Kidney (tissue), 14 donors: ENCODE results near the gene CFAP221. TPM values are rescaled to one million over a fixed set of nuclear protein-coding genes. Genes with fewer than 3 reads are reported as not detected.

ENCODE experiments used
- DNase-seq, 5 donors: peaks; one replicate each; pipeline ENCODE4 v3.0.0-alpha.2; 2013 to 2020
- FAIRE-seq: peaks from 2 replicates; lab custom pipeline; 2012; peaks lifted over from hg19 to GRCh38; lab: Jason Lieb, UNC
- H3K27ac ChIP-seq, 2 donors: one replicate each; pipeline ENCODE4 v1.7.0; 2013; ENCODE audit warnings: low read depth in 2 of 2, low read length in 2 of 2, inconsistent platforms in 1 of 2
- H3K27me3 ChIP-seq: one replicate; pipeline ENCODE4 v1.7.1; 2013; ENCODE audit warnings: low read length, inconsistent platforms; ENCODE audit not compliant: control insufficient read depth, insufficient read depth
- H3K36me3 ChIP-seq, 3 donors: one replicate each; pipeline versions ENCODE4 v1.7.0 to v1.7.1; 2013; ENCODE audit warnings: low read length in 3 of 3, control low read depth in 1 of 3, inconsistent platforms in 1 of 3; ENCODE audit not compliant: insufficient read depth in 3 of 3, control insufficient read depth in 2 of 3
- H3K4me1 ChIP-seq, 3 donors: one replicate each; pipeline versions ENCODE4 v1.7.0 to v1.7.1; 2013; ENCODE audit warnings: low read length in 3 of 3, inconsistent platforms in 1 of 3, low read depth in 1 of 3; ENCODE audit not compliant: control insufficient read depth in 2 of 3, insufficient read depth in 2 of 3
- H3K4me3 ChIP-seq, 3 donors: one replicate each; pipeline versions ENCODE4 v1.7.0 to v1.8.1; 2013; ENCODE audit warnings: low read length in 3 of 3, control low read depth in 1 of 3, inconsistent platforms in 1 of 3
- H3K9ac ChIP-seq, 3 donors: one replicate each; pipeline versions ENCODE4 v1.7.0 to v1.7.1; 2013; ENCODE audit warnings: low read length in 3 of 3, control low read depth in 1 of 3, inconsistent platforms in 1 of 3
- H3K9me3 ChIP-seq, 3 donors: one replicate each; pipeline versions ENCODE4 v1.7.0 to v1.7.1; 2013; ENCODE audit warnings: low read length in 3 of 3, control low read depth in 1 of 3, inconsistent platforms in 1 of 3; ENCODE audit not compliant: control insufficient read depth in 2 of 3, insufficient read depth in 1 of 3
- intact Hi-C: fragments of 100-400 bp; cut with DNase I; formaldehyde crosslinking; loops from one replicate; pipeline ENCODE4 v1.11.1; 2022
- polyA plus RNA-seq: library from polyadenylated mRNA; stranded (reverse); fragments of 350-450 nt; fragmentation: Illumina TruSeq; extraction: RNeasy Lipid Tissue Mini Kit (QIAGEN cat#74804); gene quantifications from one replicate; pipeline ENCODE4 v1.2.3, GENCODE V29; 2014; ENCODE audit warnings: low read depth, low replicate concordance; ENCODE audit not compliant: insufficient read depth
- total RNA-seq: library from RNA; stranded (reverse); fragmentation: NEBNext Ultra II Directional; extraction: Animal tissue kit (Norgen Biotek cat#: 25700); gene quantifications from one replicate; pipeline ENCODE4 v1.2.1, GENCODE V29; 2021
- TF ChIP-seq, protein P1 (sequence below): IDR thresholded peaks from 3 replicates; pipeline ENCODE4 v1.5.1; 2012; ENCODE audit warnings: mild to moderate bottlenecking, moderate library complexity, borderline replicate concordance; ENCODE audit not compliant: insufficient read depth; ENCODE audit errors: extremely low read depth
- donor health status: control.
- donor health status: control.
- donor health status: control.
- donor health status: control.
- donor health status: control.
- donor health status: DM: yes; HTN: yes; CAD: no.
- donor health status: Normal renal cell carcinoma (clear cell type).

The CFAP221 gene
- total and polyA plus RNA-seq, 2 donors from 2014 or later: 15.9 to 58.7 TPM

DNA sequence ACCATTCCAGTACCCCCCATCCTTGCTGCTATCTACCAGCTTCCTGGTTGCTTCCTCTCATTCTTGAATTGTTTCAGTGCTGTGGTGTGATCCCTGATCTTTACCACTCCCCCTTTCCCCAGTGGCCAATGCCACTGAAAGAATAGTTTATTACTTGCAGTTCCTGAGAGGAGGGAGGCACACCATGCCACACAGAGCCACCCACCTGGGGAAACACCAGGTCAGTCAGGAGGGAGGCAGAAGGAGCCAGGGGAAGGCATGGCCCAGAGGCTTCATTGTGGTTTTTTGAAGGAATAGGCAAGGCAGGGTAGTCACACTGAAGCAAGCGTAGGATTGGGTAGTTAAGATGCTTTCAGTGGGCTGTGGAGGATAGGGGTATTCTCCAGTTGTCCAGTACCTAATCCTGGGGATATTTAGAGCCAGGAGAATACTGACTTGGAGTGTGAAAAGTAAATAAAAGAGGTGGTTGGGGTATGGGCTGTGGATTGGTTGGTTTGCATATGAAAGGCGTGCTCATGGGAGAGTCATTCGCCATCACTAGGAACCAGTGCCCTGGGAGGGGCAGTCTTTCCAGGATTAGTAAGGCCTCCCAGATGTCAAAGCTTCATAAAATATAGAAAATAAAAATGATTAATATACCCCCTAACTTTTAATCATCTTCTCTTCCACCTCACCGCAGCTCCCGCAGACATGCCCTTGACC is 128.1 kb downstream of the CFAP221 start:
- H3K4me1 ChIP-seq: no peaks in the 10 kb centered on the region
- H3K36me3 ChIP-seq: no peaks in the 10 kb centered on the region
- no peaks in the 10 kb centered on the region for H3K27me3 ChIP-seq
- H3K9me3 ChIP-seq: no peaks in the 10 kb centered on the region
- H3K4me3 ChIP-seq: no peak overlapping the region
- intact Hi-C loops: no loop called here
- TF ChIP-seq, protein P1, sequence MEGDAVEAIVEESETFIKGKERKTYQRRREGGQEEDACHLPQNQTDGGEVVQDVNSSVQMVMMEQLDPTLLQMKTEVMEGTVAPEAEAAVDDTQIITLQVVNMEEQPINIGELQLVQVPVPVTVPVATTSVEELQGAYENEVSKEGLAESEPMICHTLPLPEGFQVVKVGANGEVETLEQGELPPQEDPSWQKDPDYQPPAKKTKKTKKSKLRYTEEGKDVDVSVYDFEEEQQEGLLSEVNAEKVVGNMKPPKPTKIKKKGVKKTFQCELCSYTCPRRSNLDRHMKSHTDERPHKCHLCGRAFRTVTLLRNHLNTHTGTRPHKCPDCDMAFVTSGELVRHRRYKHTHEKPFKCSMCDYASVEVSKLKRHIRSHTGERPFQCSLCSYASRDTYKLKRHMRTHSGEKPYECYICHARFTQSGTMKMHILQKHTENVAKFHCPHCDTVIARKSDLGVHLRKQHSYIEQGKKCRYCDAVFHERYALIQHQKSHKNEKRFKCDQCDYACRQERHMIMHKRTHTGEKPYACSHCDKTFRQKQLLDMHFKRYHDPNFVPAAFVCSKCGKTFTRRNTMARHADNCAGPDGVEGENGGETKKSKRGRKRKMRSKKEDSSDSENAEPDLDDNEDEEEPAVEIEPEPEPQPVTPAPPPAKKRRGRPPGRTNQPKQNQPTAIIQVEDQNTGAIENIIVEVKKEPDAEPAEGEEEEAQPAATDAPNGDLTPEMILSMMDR: no peak
- DNase-seq (no peak), FAIRE-seq (no peak)
- H3K27ac ChIP-seq: no peak overlapping the region
- no peak overlapping the region for H3K9ac ChIP-seq

DNA sequence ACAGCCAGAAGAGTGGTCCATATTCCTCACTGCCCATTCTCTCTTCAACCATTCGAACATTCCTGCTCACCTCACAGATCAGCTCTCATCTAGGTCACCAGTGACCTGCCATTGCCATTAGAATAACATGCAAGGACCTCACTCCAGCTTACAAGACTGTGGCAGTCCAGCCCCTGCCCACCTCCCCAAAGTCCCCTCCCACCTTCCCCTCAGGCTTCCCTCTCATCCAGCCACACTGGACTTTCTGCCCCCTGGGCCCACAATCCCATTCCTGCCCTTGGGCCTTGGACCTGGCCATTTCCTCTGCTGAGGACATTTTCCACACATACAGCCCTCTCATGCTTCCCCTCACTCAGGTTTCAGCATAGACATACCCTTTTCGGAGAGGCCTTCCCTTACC is 129.5 kb downstream of the CFAP221 start:
- intact Hi-C loops: no loop called here
- no peaks in the 10 kb centered on the region for H3K27me3 ChIP-seq
- no peak overlapping the region for H3K27ac ChIP-seq
- no peaks in the 10 kb centered on the region for H3K9me3 ChIP-seq
- TF ChIP-seq, protein P1: no peak
- FAIRE-seq: no peak
- H3K4me3 ChIP-seq: no peak overlapping the region
- no peak overlapping the region for H3K9ac ChIP-seq
- DNase-seq: no peak
- no peaks in the 10 kb centered on the region for H3K4me1 ChIP-seq
- no peaks in the 10 kb centered on the region for H3K36me3 ChIP-seq

DNA sequence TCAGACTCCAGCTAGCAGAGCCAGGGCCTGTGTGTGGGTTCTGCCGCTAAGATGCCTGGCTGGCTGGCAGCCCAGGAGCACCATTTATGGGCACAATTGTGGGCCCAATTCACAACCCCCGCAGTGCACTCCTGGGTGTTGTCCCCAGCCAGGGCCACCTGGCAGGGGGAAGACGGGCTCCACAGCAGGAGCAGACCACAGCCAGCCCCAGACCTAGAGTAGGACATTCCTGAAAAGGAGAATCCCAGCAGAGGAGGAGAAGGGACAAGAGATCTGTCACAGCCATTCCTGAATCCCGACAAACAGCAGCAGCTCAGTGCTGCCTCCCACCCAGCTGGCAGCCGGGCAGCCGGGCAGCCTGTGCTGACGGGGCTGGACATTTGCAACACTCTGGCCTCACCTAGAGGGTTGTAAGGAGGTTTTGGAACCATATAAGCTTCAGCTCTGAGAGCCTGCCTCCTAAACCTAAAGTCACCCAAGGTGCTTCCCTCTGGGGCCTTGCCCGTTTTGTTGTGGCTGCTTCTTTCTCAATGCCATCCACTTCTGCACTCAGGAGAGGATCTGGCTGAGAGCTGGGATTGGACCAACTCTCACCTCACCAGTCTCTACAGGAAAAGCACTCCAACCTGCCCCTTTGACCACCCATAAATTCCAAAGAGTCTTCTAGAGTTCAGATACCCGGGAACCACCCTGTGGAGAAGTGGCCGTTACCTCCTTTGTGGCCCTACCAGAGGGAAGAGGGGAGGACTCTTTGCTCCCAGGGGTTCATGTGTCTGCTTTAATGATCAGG is 130.7 kb downstream of the CFAP221 start:
- DNase-seq (no peak), FAIRE-seq (no peak)
- intact Hi-C loops: no loop called here
- TF ChIP-seq, protein P1: no peak
- Histone ChIP-seq H3K9me3 (no peaks in the 10 kb centered on the region), H3K4me3 (no peak overlapping the region), H3K36me3 (no peaks in the 10 kb centered on the region), H3K9ac (no peak overlapping the region), H3K27ac (no peak overlapping the region), H3K4me1 (peaks cover 0 to 3% (median 0%) of the 10 kb centered on the region in 3 donors), H3K27me3 (no peaks in the 10 kb centered on the region)
